Panc1 (cell line): ENCODE data around the gene RAI2. TPM values are rescaled to one million over a fixed set of nuclear protein-coding genes. Genes with fewer than 3 reads are reported as not detected.
A peak's percentile ranks its signal among the peaks of the same experiment; 100 is the strongest.

Experiments used
- ATAC-seq: fragments of 200-7000 bp; cut with Tn5 transposase; 2 replicates; pipeline ENCODE4 v1.9.1; 2020; ENCODE audit warnings: mild to moderate bottlenecking, moderate library complexity
- BruUV-seq: library from RNA; stranded (reverse); fragments of 400-500 nt; replicated peaks from 2 replicates; lab custom pipeline; 2021; lab: Mats Ljungman, UMichigan
- CTCF ChIA-PET: fragments of 300-600 bp; sonication (Branson Sonifier 250); formaldehyde crosslinking; loops from one replicate; lab custom pipeline; 2022; ENCODE audit warnings: antibody characterized with exemption; lab: Charles Lee
- POLR2A ChIA-PET: fragments of 300-600 bp; sonication (Branson Sonifier 250); formaldehyde crosslinking; loops from one replicate; lab custom pipeline; 2022; ENCODE audit warnings: antibody characterized with exemption; lab: Charles Lee
- DNase-seq: peaks from one replicate; pipeline ENCODE4 v3.0.0-alpha.2; 2010; ENCODE audit warnings: low read depth, low spot score
- H3K27ac ChIP-seq: 2 replicates; pipeline ENCODE4 v1.5.1; 2011; ENCODE audit warnings: mild to moderate bottlenecking, low read length, inconsistent platforms
- H3K27me3 ChIP-seq: fragments of 200-500 bp; sonication (Bioruptor generic); 2 replicates; pipeline ENCODE4 v1.6.0; 2014; ENCODE audit warnings: low read length, inconsistent platforms; ENCODE audit not compliant: control insufficient read depth, insufficient read depth
- H3K36me3 ChIP-seq: fragments of 200-500 bp; sonication (Bioruptor generic); 2 replicates; pipeline ENCODE4 v1.5.1; 2014; ENCODE audit warnings: inconsistent platforms, mild to moderate bottlenecking, low read length, moderate library complexity; ENCODE audit not compliant: control insufficient read depth, insufficient read depth
- H3K4me1 ChIP-seq: 2 replicates; pipeline ENCODE4 v1.5.1; 2011; ENCODE audit warnings: inconsistent platforms, mild to moderate bottlenecking, low read length, moderate library complexity; ENCODE audit not compliant: control insufficient read depth, insufficient read depth
- H3K4me3 ChIP-seq, 2 experiments: 2 replicates each; pipeline ENCODE4 v1.5.1; 2011 to 2012; ENCODE audit warnings: low read depth in 2 of 2, low read length in 2 of 2, mild to moderate bottlenecking in 2 of 2, inconsistent platforms in 1 of 2, moderate library complexity in 1 of 2
- H3K9me3 ChIP-seq: fragments of 200-500 bp; sonication (Bioruptor generic); 2 replicates; pipeline ENCODE4 v1.5.1; 2014; ENCODE audit warnings: low read depth, mild to moderate bottlenecking, inconsistent platforms, low read length, moderate library complexity; ENCODE audit not compliant: control insufficient read depth, insufficient read depth
- POLR2AphosphoS5 ChIP-seq: IDR thresholded peaks from 2 replicates; pipeline ENCODE4 v1.6.1; 2012; ENCODE audit warnings: mild to moderate bottlenecking, low read depth, low read length, moderate library complexity
- REST ChIP-seq, 2 experiments: IDR thresholded peaks; 2 replicates each; pipeline ENCODE4 v1.6.1; 2011 to 2012; ENCODE audit warnings: low read depth in 2 of 2, control low read depth in 1 of 2, low read length in 1 of 2, mild to moderate bottlenecking in 1 of 2, moderate library complexity in 1 of 2; ENCODE audit not compliant: insufficient read depth in 1 of 2
- SIN3A ChIP-seq: IDR thresholded peaks from 2 replicates; pipeline ENCODE4 v1.6.1; 2012; ENCODE audit warnings: low read depth, mild to moderate bottlenecking, low read length, moderate library complexity, borderline replicate concordance; ENCODE audit not compliant: insufficient read depth
- TCF7L2 ChIP-seq: IDR thresholded peaks from 2 replicates; pipeline ENCODE4 v1.6.1; 2011; ENCODE audit warnings: mild to moderate bottlenecking, low read depth, low read length, inconsistent platforms
- in situ Hi-C: cut with HindIII; loops from 2 replicates; pipeline ENCODE4 v1.10.0; 2016; ENCODE audit warnings: low sequenced_read_pairs, low pct_unique_long_range_greater_than_20kb
- intact Hi-C: fragments of 100-400 bp; cut with micrococcal nuclease; formaldehyde crosslinking; loops from one replicate; pipeline ENCODE4 v1.10.0; 2022; ENCODE audit not compliant: unreplicated experiment
- total RNA-seq: library from RNA; stranded (reverse); gene quantifications from one replicate; pipeline ENCODE4 v1.2.1, GENCODE V29; 2021; ENCODE audit not compliant: unreplicated experiment
- TF ChIP-seq, protein P1 (sequence below): fragments of 450-650 bp; IDR thresholded peaks from 2 replicates; pipeline ENCODE4 v1.5.1; 2017; ENCODE audit warnings: mild to moderate bottlenecking

RAI2 gene
- total RNA-seq, 1 experiment from 2014 or later, result 0.13 TPM

DNA sequence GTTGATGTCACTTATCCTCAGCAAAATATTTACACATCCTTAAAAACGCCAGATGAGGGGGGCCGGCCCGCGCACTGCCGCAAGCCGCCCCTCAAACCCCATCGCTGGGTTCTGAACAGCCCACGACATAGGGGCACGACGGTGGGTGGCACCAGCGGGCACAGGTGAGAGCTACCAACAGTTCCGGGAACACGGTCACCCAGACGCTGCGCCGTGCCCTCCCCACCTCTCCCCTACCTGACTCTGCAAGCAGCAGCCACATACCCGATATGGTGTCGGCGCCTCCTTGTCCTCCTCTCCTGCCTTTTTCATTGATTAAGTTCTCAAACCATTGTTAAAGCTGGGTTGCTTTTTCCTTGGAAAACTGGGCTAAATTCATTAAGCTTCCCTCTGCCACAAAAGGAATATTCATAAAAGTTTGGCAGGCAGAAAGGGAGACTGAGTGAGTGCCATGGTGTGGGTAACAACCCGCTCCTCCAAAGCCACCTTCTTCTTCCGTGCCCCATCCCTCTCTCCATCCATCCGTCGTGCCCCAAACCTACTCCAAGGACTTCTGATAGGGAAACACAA lies 1.4 kb downstream of the RAI2 start:
- POLR2A ChIA-PET, result no interaction called here
- no peak for ATAC-seq

GRCh38 chrX:17854531-17854930 lies 6.6 kb downstream of the RAI2 start:
- TF ChIP-seq TCF7L2 (no peak), SIN3A (no peak), POLR2AphosphoS5 (no peak), REST (IDR thresholded peaks at IDR 0.05; ENCODE audit: insufficient read depth in 1 of 2, low read depth in 2 of 2, low read length in 1 of 2) (no peak)
- TF ChIP-seq, protein P1, sequence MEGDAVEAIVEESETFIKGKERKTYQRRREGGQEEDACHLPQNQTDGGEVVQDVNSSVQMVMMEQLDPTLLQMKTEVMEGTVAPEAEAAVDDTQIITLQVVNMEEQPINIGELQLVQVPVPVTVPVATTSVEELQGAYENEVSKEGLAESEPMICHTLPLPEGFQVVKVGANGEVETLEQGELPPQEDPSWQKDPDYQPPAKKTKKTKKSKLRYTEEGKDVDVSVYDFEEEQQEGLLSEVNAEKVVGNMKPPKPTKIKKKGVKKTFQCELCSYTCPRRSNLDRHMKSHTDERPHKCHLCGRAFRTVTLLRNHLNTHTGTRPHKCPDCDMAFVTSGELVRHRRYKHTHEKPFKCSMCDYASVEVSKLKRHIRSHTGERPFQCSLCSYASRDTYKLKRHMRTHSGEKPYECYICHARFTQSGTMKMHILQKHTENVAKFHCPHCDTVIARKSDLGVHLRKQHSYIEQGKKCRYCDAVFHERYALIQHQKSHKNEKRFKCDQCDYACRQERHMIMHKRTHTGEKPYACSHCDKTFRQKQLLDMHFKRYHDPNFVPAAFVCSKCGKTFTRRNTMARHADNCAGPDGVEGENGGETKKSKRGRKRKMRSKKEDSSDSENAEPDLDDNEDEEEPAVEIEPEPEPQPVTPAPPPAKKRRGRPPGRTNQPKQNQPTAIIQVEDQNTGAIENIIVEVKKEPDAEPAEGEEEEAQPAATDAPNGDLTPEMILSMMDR, result no peak
- intact Hi-C loops (no loop called here), in situ Hi-C loops (no loop called here)
- no peaks in the 10 kb centered on the region for H3K36me3 ChIP-seq
- DNase-seq, result no peak
- no peak overlapping the region for H3K4me3 ChIP-seq
- ChIA-PET CTCF (no interaction called here), POLR2A (no interaction called here)
- no peaks in the 10 kb centered on the region for H3K4me1 ChIP-seq
- no TSS peak for BruUV-seq
- no peaks in the 10 kb centered on the region for H3K9me3 ChIP-seq
- no peaks in the 10 kb centered on the region for H3K27me3 ChIP-seq
- no peak for ATAC-seq
- H3K27ac ChIP-seq, result no peak overlapping the region

More for the DNA sequence above, 1.4 kb downstream of the RAI2 start:
- H3K4me1 ChIP-seq, result no peaks in the 10 kb centered on the region
- no peak overlapping the region for H3K27ac ChIP-seq
- no TSS peak for BruUV-seq
- peak overlapping the region in 1 of 2 experiments; percentile 13; a peak in 1 of 4 replicates for H3K4me3 ChIP-seq
- intact Hi-C loops, result no loop called here
- in situ Hi-C loops, result no loop called here
- H3K9me3 ChIP-seq, result no peaks in the 10 kb centered on the region
- H3K36me3 ChIP-seq, result no peaks in the 10 kb centered on the region
- no peak for DNase-seq
- TF ChIP-seq POLR2AphosphoS5 (no peak), SIN3A (no peak), REST (IDR thresholded peaks at IDR 0.05; ENCODE audit: insufficient read depth in 1 of 2, low read depth in 2 of 2, low read length in 1 of 2) (no peak), TCF7L2 (no peak)
- TF ChIP-seq, protein P1, result no peak
- CTCF ChIA-PET, result no interaction called here
- peaks cover 4% of the 10 kb centered on the region for H3K27me3 ChIP-seq
